Fibroblast of mammary gland (primary cell): ENCODE results near the gene NDUFAF8.

Experiments
- DNase-seq: peaks from one replicate; pipeline ENCODE4 v3.0.0-alpha.2; 2010; ENCODE audit warnings: low read depth
- H3K4me3 ChIP-seq: 2 replicates; pipeline ENCODE4 v1.5.1; 2011; ENCODE audit warnings: low read depth, mild to moderate bottlenecking, low read length, moderate library complexity; ENCODE audit not compliant: control insufficient read depth
- CTCF ChIP-seq: conservative IDR thresholded peaks from 2 replicates; pipeline ENCODE4 v1.5.1; 2011; ENCODE audit warnings: low read depth, low read length, inconsistent platforms; ENCODE audit not compliant: control insufficient read depth, insufficient read depth

Gene NDUFAF8

GRCh38 chr17:81233316-81233715 lies 5.8 kb upstream of the NDUFAF8 start:
- no peak for DNase-seq
- no peak for TF ChIP-seq CTCF
- H3K4me3 ChIP-seq, result no peak overlapping the region

- no peak for DNase-seq
- no peak overlapping the region for H3K4me3 ChIP-seq
- TF ChIP-seq CTCF, result no peak
Measured at GRCh38 chr17:81233811-81234505, 5.2 kb upstream of the NDUFAF8 start.

- TF ChIP-seq CTCF, result no peak
- H3K4me3 ChIP-seq, result no peak overlapping the region
- DNase-seq, result no peak
Measured at GRCh38 chr17:81234506-81234855, 4.6 kb upstream of the NDUFAF8 start.

GRCh38 chr17:81234940-81235821 lies 3.9 kb upstream of the NDUFAF8 start:
- H3K4me3 ChIP-seq, result no peak overlapping the region
- DNase-seq, result no peak
- TF ChIP-seq CTCF, result no peak

GRCh38 chr17:81235822-81236740 lies 3.0 kb upstream of the NDUFAF8 start:
- no peak overlapping the region for H3K4me3 ChIP-seq
- no peak for TF ChIP-seq CTCF
- DNase-seq, result no peak

GRCh38 chr17:81236784-81237183 lies 2.3 kb upstream of the NDUFAF8 start:
- no peak for DNase-seq
- no peak overlapping the region for H3K4me3 ChIP-seq
- TF ChIP-seq CTCF, result no peak
